Stimulated activated CD8-positive, alpha-beta memory T cell treated with anti-CD3 and anti-CD28 coated beads, Interleukin-15, amount 100 ng/mL, for 24 hours (primary cell): ENCODE data around the gene PSTK.

ENCODE experiments used
- DNase-seq: peaks from one replicate; pipeline ENCODE4 v3.0.0-alpha.2; 2020; ENCODE audit warnings: low read depth

The PSTK gene

DNA sequence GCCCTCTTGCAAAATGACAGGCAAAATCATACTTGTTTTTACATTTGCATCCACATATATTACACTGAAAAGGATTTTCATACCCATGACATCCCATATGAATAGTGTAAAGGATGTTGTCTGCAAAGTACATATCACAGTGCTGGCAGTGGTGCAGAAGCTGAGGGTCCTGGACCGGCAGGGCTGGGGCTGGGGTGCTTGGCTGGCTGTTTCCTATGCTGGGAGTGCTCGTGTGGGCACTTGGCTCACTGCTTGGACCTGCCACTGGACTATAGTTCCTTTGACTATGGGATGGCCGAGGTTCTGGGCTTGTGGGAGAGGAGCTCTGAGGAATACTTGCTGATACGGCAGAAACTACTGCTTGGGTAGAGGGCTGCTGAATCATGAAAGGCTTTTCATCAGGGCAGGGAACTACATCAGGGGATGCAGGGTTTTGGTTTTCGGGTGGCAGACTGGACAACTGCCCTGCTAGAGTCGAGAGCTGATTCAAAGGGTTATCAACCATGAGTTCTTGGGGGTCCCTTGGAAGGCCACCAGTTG, 13.7 kb downstream of the PSTK start:
- no peak for DNase-seq

DNA sequence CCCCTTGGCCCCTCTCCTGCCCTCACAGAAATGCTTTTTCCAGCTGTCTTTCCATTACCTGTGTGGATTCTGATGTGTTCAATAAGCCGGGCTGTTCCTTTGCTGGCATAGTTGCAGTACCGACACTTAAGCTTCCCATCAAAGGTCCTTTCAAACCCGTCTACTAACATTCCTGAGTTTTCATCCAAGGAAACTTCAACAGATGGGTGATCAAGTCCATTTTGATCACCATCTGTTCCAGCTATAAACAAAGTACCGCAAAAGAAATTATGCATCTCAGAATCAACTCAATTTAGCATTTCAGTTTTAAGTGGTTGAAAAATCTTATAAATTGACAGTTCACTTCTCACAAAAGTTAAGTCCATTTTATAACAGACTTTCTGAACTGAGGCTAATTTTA, 15.7 kb downstream of the PSTK start:
- DNase-seq, result no peak

DNA sequence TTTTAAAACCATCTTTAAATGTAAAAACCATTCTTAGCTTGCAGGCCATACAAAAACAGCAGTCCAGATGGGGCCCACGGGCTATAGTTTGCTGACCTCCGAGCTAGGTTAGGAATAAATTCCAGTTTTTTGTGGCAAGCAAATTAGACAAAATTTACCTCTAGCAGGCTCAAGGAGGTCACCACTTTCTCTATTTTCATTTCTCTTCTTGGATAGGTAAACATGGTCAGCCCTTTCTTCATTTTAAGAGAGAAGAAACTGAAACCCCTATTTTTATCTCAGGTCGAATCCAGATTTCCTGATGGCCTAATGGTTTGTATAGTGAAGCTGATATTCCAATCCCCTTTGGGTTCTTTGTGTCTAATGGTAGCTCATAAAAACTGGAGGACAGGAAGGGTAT, 17.7 kb downstream of the PSTK start:
- DNase-seq, result no peak

DNA sequence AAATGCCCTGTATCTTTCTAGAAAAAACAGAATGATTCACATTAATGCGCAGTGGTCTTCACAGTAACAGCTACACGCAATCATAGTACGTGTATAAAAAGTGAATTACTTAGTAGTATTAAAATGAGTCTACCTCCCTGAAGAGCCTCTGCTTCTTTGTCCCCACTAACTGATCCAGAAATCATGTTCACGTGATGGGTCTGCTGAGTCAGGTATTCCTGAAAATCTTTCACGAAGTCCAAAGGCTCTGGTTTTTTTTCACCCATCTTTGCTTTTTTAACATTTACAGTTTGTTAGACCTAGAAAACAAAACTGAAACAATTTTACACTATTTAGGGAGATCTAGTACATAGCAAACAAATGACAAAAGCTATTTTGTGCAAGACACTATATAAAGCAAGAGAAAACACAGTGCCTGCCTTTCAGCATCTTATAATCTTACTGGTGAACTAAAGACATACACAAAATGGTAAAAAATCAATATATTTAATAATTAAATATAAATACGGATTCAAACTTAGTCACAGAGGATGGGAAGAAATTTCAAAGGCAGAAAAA, 18.2 kb downstream of the PSTK start:
- no peak for DNase-seq

DNA sequence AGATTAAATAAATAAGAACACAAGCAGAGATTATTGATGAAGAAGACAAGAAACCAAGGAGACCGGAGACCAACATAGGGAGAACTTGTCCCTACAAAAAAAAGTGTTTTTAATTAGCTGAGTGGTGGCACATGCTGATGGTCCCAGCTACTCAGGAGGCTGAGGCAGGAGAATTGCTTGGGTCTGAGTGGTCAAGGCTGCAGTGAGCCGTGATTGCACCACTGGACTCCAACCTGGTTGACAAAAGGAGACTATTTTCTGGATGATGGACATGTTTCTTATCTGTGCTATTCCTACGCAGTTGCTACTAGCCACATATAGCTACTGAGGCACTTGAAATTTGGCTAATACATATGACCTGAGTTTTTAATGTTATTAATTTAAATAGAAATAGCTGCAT, 18.7 kb downstream of the PSTK start:
- no peak for DNase-seq

DNA sequence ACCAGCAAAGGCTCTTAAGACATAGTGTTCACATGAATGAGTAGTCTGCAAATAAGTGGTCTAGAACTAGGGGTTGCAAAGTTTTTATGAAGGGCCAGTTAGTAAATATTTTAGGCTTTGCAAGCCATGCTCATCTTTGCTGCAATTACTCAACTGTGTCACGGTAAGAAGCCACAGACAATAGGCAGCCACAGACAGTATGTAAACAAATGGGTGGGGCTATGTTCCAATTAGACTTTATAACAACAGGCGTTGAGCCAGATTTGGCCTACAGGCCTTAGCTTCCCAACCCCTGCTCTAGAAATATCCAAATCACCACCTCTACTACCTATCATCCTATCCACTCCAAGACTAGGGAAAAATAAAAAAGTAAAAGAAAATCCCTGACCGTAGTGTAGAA, 19.1 kb downstream of the PSTK start:
- DNase-seq, result no peak

DNA sequence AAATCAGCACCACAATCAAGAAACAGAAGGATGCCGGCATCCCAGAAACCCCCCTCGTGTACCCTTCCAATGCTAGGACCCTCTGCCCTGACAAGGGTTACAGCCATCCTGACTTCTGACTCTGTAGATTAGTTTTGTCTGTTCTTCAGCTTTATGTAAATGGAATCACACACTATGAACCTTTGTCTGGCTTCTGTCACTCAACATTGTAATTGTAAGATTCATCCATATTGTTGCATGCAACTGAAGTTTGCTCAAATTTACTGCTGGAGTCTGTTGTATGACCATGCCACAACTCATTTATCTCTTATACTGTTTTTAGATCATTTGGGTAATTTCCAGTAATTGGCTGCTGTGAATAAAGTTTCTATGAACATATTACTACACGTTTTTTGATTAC, 20.0 kb downstream of the PSTK start:
- no peak for DNase-seq

DNA sequence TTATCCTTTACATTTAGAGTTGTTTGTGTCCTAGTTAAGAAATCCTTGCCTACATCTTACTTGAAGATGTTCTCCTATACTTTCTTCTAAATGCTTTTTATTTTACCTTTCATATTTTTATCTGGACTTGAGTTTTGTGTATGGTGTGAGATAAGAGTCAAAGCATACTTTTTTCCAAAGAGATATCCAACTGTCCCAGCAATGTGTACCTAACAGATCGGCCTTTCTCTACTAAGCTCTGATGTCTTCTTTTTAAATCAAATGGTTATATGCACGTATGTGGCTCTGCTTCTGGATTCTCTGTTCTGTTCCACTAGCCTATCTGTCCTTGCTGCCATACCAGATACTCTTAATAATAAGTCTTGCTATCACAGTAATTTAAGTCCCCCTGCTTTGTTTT, 21.2 kb downstream of the PSTK start:
- DNase-seq, result no peak

DNA sequence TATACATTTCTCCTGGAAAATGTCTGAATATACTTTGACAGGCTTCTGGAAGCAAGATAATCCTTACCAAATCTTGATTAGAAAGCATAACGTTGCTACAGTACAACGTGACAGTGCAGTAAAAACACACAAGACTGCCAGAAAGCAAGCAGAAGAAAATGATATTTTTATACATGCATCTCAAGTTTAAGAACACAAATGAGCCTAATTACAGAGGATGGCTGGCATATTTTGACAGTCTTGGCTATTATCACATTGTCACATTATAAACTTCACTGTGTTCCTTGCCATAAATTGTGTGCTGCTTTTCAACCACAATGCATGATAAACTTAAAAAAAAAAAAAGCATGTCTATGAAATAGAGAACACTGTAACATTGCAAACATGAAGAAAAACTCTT, 24.1 kb downstream of the PSTK start:
- DNase-seq, result no peak

DNA sequence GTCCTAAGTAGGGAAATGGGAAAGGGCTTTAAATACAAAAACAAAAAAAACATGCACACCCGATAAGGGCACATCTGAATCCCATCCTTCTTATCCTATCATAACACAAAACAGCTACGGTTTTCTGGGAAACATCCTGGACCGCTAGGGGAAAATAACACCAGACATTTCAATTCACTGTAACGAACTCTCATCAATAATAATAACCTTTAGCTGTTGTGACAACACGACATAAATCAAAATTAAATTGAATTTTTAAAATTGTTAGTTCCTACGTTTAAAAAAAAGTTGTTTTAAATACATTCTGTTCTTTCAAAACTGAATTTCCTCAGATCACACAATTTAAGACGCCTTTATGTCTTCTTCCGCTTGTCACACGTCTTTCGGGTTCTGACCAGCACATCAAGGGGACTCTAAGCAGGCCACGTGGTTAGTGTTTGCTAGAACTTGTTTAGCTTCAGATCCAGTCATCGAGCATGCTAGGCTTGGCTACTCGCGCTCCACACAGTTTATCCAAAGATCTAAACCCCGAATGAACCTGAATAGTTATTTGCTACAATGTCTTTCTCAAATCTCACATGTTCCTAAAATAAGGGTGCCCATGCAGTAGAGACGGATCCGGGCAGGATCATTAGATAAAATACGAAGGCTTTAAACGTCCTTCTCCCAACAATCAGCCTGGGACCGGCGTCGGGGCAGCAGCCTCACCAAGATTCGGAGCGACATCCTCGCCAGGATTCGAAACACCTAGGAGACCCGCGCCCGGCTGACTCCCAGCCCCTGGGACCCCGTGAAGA, 27.6 kb downstream of the PSTK start:
- DNase-seq, result peak; percentile 2

DNA sequence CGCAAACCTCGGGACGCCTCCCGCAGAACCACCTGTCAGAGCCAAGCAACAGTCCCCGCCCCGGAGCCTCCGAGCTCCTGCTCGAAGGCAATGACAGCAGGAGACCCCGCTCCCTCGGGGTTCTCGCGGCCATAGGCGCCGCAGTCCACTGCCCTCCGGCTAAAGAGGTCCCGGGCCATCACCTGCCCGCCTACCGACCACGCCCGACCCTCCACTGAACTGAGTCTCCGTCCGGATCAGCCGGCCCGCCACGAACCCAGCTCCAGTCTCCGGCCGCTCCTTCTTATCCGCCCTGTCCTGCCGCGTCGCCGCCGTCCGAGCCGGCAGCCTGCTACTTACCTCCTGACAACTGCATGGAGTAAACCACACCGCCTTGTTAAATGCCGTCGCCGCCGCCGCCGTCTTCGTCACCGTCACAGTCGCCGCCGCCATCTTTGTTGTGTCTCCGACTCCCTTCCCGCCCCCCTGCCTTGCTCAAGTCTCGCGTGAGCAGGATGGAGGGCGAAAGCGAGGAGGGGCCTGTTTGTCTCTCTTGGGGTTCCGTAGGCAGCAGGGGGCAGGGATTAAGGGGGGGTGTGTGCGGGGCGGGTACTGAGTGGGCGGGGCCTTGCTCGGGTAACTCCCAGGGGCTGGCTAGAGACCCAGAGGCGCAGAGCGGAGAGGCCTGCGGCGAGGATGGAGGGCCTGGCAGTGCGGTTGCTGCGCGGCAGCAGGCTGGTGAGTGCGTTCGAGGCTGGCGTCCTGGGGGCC, 28.3 kb downstream of the PSTK start, which contains the start of the genes ACADSB and IKZF5:
ACADSB (plus strand) TSS at position 652 of the 750 bp plus-strand sequence; CDS start at position 676, 24 bp downstream.
IKZF5 (minus strand) TSS at position 441 of the 750 bp plus-strand sequence. CDS start 10,170 bp downstream, outside the sequence.
- peak; percentile 80 for DNase-seq

DNA sequence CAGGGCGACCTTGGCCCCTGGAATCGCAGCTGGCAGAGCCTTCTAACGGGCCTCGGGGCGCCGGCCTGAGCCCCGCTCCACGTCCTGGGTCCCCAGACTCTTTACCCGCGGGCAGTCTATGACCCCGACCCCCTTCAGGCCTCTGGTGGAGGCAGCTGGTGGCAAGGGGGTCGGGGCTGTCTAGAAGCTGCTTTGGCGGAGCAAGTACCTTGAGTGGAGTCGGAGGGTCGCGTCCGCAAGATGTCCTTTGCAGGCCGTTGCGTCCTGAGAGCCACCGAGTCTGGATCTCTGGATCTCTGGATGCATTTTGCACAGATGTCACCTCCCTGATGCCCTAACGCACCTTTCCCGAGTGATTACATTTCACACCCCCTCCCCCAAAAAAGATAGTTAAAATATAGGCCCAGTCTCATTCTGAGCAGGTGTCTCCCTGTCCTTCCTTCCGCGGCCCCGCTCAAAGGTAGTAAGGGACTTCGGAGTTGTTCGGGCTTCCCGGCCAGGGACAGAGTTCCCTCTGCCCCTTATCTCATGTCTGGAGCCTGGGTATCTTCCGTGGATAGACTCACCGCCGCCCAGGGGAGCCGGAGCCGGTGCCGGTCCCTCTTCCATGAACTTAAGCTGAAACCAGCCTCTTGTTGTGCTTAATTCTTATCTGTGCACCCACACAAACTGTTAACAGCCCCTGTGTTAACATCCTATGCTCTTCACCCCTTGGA, 29.1 kb downstream of the PSTK start:
- peak; percentile 1 for DNase-seq

DNA sequence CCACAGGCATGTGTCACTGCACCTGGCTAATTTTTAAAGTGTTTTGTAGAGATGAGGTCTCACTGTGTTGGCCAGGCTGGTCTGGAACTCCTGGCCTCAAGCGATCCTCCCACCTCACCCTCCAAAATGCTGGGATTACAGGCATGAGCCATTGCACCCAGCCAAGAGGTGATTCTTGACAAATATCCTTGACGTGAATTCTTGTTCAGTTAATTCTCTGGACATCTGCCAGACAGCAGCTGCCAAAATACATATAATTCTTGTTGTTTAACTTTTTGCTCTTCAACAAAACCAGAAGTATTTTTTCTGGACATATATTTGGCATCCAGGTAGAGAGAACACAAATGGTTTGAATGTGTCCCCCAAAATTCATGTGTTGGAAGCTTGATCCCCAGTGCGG, 31.8 kb downstream of the PSTK start:
- no peak for DNase-seq

DNA sequence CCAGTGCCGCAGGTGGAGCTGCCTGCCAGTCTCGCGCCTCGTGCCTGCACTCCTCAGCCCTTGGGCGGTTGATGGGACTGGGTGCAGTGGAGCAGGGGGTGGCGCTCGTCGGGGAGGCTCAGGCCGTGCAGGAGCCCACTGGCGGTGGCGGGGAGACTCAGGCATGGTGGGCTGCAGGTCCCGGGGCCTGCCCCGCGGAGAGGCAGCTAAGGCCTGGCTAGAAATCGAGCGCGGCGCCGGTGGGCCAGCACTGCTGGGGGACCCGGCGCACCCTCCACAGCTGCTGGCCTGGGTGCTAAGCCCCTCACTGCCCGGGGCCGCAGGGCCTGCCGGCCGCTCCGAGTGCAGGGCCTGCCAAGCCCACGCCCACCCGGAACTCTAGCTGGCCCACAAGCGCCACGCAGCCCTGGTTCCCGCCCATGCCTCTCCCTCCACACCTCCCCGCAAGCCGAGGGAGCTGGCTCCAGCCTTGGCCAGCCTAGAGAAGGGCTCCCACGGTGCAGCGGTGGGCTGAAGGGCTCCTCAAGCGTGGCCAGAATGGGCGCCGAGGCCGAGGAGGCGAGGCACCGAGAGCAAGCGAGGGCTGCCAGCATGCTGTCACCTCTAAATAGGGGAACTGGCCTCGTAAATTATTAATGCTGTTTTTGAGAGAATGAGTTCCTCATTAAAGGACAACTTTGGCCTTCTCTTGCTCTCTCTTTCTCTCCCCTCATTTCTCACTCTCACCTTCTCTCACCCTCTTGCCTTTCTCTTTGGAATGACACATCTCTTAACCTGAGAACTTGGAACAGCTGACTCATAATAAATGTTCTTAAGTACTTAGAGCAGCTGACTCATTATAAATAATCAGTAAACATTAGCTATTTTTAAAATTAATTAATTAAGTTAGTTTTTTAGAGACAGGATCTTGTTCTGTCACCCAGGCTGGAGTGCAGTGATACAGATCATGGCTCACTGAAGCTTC, 33.5 kb downstream of the PSTK start:
- no peak for DNase-seq

DNA sequence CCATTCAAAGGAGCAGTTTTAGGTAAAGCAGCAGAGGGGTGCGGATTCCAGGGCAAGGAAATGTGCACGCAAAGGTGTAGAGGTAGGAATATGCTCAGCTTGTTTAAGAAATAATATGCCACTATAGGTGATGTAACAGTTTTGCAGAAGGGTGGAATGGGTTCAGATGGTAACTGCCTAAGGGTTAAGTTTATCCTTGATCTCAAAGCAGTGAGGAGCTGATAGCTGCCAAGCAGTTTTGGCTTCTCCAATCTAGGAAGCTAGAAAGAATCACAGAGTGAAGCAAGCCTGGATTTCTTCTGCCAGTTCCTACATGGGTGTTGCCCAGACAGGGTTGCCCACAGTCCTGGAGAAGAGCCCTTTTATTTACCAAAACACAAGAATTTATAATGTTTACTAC, 34.6 kb downstream of the PSTK start:
- no peak for DNase-seq

DNA sequence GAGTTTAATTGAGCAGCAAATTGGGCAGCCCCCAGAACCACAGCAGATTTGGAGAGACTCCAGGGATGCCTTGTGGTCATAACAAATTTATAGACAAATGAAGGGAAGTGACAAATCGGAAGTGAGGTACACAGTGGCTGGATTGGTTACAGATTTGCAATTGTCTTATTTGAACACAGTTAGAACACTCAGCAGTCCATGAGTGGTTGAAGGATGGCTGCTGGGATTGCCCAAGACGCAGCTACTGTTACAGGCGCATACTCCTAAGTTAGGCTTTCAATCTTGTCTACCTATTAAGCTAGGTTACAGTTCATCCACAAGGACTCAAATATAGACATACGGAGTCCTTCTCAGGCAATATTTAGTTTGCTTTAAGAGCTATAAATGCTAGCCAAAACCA, 36.0 kb downstream of the PSTK start:
- no peak for DNase-seq

DNA sequence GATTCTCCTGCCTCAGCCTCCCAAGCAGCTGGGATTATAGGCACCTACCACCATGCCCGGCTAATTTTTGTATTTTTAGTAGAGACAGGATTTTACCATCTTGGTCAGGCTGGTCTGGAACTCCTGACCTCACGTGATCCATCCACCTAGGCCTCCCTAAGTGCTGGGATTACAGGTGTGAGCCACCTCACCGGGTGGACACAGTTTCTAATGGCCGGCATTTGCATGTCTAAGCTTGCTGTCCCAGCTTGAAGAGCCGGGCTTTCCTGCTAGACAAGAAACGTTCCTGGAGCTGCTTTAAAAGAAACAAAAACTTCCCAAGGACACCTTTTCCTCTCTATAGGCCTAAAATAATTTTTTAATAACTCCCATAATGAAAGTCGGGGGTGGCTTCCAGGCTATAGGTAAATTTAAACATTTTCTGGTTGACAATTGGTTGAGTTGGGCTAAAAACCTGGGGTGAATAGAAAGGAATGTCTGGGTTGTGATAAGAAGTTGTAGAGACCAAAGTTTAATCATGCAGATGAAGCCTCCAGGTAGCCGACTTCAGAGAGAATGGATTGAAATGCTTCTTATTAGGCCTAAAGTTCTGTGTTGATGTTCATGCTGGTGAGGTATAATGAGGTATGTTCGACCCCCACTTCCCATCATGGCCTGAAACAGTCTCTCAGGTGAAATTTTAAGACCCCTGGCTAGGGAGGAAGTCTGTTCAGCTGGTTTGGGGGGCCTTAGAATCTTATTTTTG, 37.4 kb downstream of the PSTK start:
- DNase-seq, result no peak

DNA sequence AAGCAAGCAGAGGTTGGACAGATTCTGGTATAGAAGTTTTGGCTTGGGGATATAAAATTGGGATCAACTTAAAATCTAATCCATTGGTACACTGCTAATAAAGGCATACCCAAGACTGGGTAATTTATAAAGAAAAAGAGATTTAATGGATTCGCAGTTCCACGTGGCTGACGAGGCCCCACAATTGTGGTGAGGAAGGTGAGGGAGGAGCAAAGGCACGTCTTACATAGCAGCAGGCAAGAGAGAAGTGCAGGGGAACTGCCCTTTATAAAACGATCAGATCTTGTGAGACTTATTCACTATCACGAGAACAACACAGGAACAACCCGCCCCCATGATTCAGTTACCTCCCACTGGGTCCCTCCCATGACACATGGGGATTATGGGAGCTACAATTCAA, 38.3 kb downstream of the PSTK start:
- no peak for DNase-seq

DNA sequence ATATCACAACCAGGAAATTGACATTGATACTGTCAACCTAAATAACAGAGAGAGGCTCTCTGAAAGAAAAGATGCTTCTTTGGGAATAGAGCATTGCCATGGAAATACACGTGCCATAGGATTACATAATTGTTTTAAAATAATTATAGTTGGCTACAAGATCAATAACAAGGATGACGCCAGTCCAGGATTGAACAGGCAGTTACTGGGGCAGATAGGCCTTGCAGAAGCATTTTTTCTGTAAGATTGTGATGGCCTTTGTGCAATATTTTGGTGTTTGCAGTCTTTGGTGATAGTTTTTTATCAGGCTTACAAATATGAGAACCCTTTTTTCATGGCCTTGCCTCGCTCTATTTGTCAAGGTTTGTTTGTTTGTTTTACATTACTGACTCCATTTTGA, 39.1 kb downstream of the PSTK start:
- DNase-seq, result no peak
